GM12878 (cell line): ENCODE measurements around the gene SYT12. TPM values are rescaled to one million over a fixed set of nuclear protein-coding genes. Genes with fewer than 3 reads are reported as not detected.

Source experiments
- ATAC-seq: fragments of 200-7000 bp; cut with Tn5 transposase; 3 replicates; pipeline ENCODE4 v1.9.1; 2020; ENCODE audit warnings: mild to moderate bottlenecking, moderate library complexity
- BruUV-seq: library from RNA; stranded (reverse); fragments of 400-500 nt; replicated peaks from 2 replicates; lab custom pipeline; 2021; lab: Mats Ljungman, UMichigan
- CTCF ChIA-PET: fragments of 300-600 bp; sonication (Branson Sonifier 250); formaldehyde crosslinking; extraction: SDS; loops from one replicate; lab custom pipeline; 2021; ENCODE audit warnings: inconsistent platforms; lab: Yijun Ruan, JAX
- POLR2A ChIA-PET: fragments of 350-600 bp; formaldehyde crosslinking; extraction: SDS; loops from one replicate; lab custom pipeline; 2021; ENCODE audit warnings: inconsistent platforms; lab: Charles Lee
- RAD21 ChIA-PET: fragments of 300-600 bp; sonication (Branson Sonifier 250); formaldehyde crosslinking; loops from one replicate; lab custom pipeline; 2023; ENCODE audit warnings: antibody characterized with exemption; ENCODE audit not compliant: unreplicated experiment; lab: Charles Lee
- SMC1A ChIA-PET: fragments of 300-600 bp; sonication (Branson Sonifier 250); formaldehyde crosslinking; loops from one replicate; lab custom pipeline; 2023; ENCODE audit not compliant: unreplicated experiment, uncharacterized antibody; lab: Charles Lee
- DNase-seq: peaks from one replicate; pipeline ENCODE4 v3.0.0-alpha.2; 2011; ENCODE audit warnings: low read depth, low spot score
- FAIRE-seq: peaks from 3 replicates; lab custom pipeline; 2011; peaks lifted over from hg19 to GRCh38; lab: Jason Lieb, UNC
- H2AFZ ChIP-seq: 2 replicates; pipeline ENCODE4 v1.6.0; 2011; ENCODE audit warnings: low read depth, low read length, control low read depth; ENCODE audit not compliant: control insufficient read depth
- H3K27ac ChIP-seq: 2 replicates; pipeline ENCODE4 v1.5.1; 2011; ENCODE audit warnings: control low read depth; ENCODE audit not compliant: control insufficient read depth, insufficient read depth
- H3K27me3 ChIP-seq, 2 experiments: replicated peaks in 1 of 2; 2 replicates each; pipeline versions ENCODE4 v1.6.0 to v1.6.1; 2011; ENCODE audit warnings: low read length in 1 of 2; ENCODE audit not compliant: control insufficient read depth in 2 of 2, insufficient read depth in 2 of 2
- H3K36me3 ChIP-seq, 2 experiments: 2 replicates each; pipeline ENCODE4 v1.5.1; 2011; ENCODE audit warnings: low read length in 1 of 2; ENCODE audit not compliant: control insufficient read depth in 2 of 2, insufficient read depth in 2 of 2
- H3K4me1 ChIP-seq: 2 replicates; pipeline ENCODE4 v1.6.1; 2011; ENCODE audit warnings: mild to moderate bottlenecking, low read length, moderate library complexity, mixed read lengths; ENCODE audit not compliant: control insufficient read depth, insufficient read depth
- H3K4me2 ChIP-seq: 2 replicates; pipeline ENCODE4 v1.6.0; 2011; ENCODE audit warnings: control low read depth; ENCODE audit not compliant: control insufficient read depth, insufficient read depth
- H3K4me3 ChIP-seq: fragments of 200-600 bp; sonication (generic); 2 replicates; pipeline ENCODE4 v1.5.1; 2016
- H3K79me2 ChIP-seq: 2 replicates; pipeline ENCODE4 v1.6.0; 2011; ENCODE audit warnings: low read length; ENCODE audit not compliant: control insufficient read depth, insufficient read depth
- H3K9ac ChIP-seq: 2 replicates; pipeline ENCODE4 v1.8.0; 2011; ENCODE audit warnings: low read length, control low read depth, mixed read lengths; ENCODE audit not compliant: control insufficient read depth, insufficient read depth
- H3K9me3 ChIP-seq: replicated peaks from 3 replicates; pipeline ENCODE4 v1.5.1; 2011; ENCODE audit warnings: mild to moderate bottlenecking, low read length; ENCODE audit not compliant: control insufficient read depth, insufficient read depth
- H4K20me1 ChIP-seq: 2 replicates; pipeline ENCODE4 v1.6.0; 2011; ENCODE audit not compliant: control insufficient read depth, insufficient read depth
- NFYB ChIP-seq: IDR thresholded peaks from 2 replicates; pipeline ENCODE4 v1.6.1; 2011; ENCODE audit warnings: low read depth, mild to moderate bottlenecking, low read length, improper control_type of control experiment, moderate library complexity; ENCODE audit not compliant: insufficient read depth
- RCOR1 ChIP-seq: conservative IDR thresholded peaks from 2 replicates; pipeline ENCODE4 v1.6.1; 2012; ENCODE audit warnings: low read depth, low read length, improper control_type of control experiment
- SMARCA5 ChIP-seq: fragments of 450-650 bp; IDR thresholded peaks from 2 replicates; pipeline ENCODE4 v1.6.1; 2017; ENCODE audit warnings: mild to moderate bottlenecking
- TCF12 ChIP-seq: IDR thresholded peaks from 2 replicates; pipeline ENCODE4 v1.6.1; 2011; ENCODE audit warnings: low read depth, mild to moderate bottlenecking, low read length
- WGBS: methylation state at CpG from one replicate; pipeline ENCODE4 v1.1.6; 2016; ENCODE audit warnings: low lambda C conversion rate; ENCODE audit not compliant: insufficient replicate concordance, insufficient coverage; ENCODE audit errors: missing lambda C conversion rate; 5-methylcytosine and 5-hydroxymethylcytosine counted together
- in situ Hi-C: fragments of 300-500 bp; cut with MboI; formaldehyde crosslinking; loops from 9 replicates; pipeline ENCODE4 v1.14.3; 2018; ENCODE audit warnings: mixed read lengths
- intact Hi-C: fragments of 100-400 bp; cut with micrococcal nuclease; formaldehyde crosslinking; loops from one replicate; pipeline ENCODE4 v1.14.2; 2022; ENCODE audit not compliant: unreplicated experiment
- polyA plus RNA-seq, 11 experiments: library from polyadenylated mRNA; depleted of rRNA in 4 of 11; unstranded in 6 of 11; stranded (reverse) in 5 of 11; fragments of >200 nt; fragmentation: Nextera tagmentation in 4 of 11; fragmentation: Illumina TruSeq in 1 of 11; extraction: Ambion mirVana in 4 of 11; extraction: Trizol in 1 of 11; gene quantifications; 1 replicate in 1 of 11; 2 replicates in 10 of 11; pipeline versions ENCODE4 v1.2.1 to v1.2.3, GENCODE V29; 2011 to 2016; ENCODE audit warnings: inconsistent platforms in 2 of 11, missing spikeins in 2 of 11, low read depth in 1 of 11
- total RNA-seq, 4 experiments: library from RNA; depleted of rRNA in 3 of 4; stranded (reverse); fragments of >200 nt in 3 of 4; fragmentation: Illumina TruSeq in 1 of 4; extraction: Trizol in 1 of 4; gene quantifications; 2 replicates each; pipeline versions ENCODE4 v1.2.1 to v1.2.3, GENCODE V29; 2013 to 2021
- TF ChIP-seq, protein P1 (sequence below): fragments of 450-650 bp; IDR thresholded peaks from 2 replicates; pipeline ENCODE4 v1.6.1; 2018; ENCODE audit warnings: borderline replicate concordance, mild to moderate bottlenecking; ENCODE audit not compliant: partially characterized antibody

SYT12 gene
- total and polyA plus RNA-seq, 10 of the 15 experiments (the other 5 are each of a cell fraction or from before 2014, with no cell fraction given) = 0.02 to 2.3 (median 0.84) TPM; not detected in 1

DNA sequence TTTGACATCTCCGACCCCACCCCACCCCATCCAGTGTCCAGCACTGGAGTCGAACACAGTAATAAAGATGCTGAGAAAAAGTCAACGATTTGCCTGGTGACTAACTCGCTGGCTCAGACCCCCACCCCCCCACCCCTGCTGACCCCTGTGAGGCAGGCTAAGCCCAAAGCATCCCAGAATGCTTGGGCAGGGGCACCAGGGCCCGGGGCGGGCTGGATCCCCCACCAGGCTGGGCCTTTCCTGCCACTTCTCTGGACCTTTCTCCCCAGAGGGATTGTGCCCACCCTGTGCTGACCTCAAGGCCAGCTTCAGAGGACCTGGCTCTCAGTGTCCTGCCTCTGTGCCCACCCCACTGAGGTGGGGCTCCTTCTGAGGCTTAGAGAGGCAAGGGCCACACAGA lies 46.0 kb upstream of the SYT12 start:
- WGBS = 40% methylated on average over 4 of the region's 6 CpGs
- no peaks in the 10 kb centered on the region for H4K20me1 ChIP-seq
- ChIA-PET SMC1A (no interaction called here), RAD21 (no interaction called here), POLR2A (no interaction called here), CTCF (no interaction called here)
- no peaks in the 10 kb centered on the region; the same call in 2 of the 3 replicates for H3K9me3 ChIP-seq
- FAIRE-seq (no peak), DNase-seq (no peak), ATAC-seq (no peak)
- H3K4me2 ChIP-seq = no peak overlapping the region
- in situ Hi-C loops = no loop called here
- TF ChIP-seq, protein P1, sequence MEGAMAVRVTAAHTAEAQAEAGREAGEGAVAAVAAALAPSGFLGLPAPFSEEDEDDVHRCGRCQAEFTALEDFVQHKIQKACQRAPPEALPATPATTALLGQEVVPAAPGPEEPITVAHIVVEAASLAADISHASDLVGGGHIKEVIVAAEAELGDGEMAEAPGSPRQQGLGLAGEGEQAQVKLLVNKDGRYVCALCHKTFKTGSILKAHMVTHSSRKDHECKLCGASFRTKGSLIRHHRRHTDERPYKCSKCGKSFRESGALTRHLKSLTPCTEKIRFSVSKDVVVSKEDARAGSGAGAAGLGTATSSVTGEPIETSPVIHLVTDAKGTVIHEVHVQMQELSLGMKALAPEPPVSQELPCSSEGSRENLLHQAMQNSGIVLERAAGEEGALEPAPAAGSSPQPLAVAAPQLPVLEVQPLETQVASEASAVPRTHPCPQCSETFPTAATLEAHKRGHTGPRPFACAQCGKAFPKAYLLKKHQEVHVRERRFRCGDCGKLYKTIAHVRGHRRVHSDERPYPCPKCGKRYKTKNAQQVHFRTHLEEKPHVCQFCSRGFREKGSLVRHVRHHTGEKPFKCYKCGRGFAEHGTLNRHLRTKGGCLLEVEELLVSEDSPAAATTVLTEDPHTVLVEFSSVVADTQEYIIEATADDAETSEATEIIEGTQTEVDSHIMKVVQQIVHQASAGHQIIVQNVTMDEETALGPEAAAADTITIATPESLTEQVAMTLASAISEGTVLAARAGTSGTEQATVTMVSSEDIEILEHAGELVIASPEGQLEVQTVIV = no peak
- TF ChIP-seq TCF12 = no peak
- no peak for TF ChIP-seq SMARCA5
- TF ChIP-seq RCOR1 = no peak
- TF ChIP-seq NFYB = no peak
- H3K27me3 ChIP-seq = no peaks in the 10 kb centered on the region; a peak in 1 of 4 replicates
- peaks cover 1% of the 10 kb centered on the region; the same call in 1 of the 2 replicates for H3K4me1 ChIP-seq
- H3K79me2 ChIP-seq = no peaks in the 10 kb centered on the region
- no peak overlapping the region for H3K27ac ChIP-seq
- intact Hi-C loops = no loop called here
- H3K9ac ChIP-seq = no peak overlapping the region
- H3K4me3 ChIP-seq = no peak overlapping the region
- H2AFZ ChIP-seq = no peak overlapping the region
- no TSS peak for BruUV-seq
- no peaks in the 10 kb centered on the region for H3K36me3 ChIP-seq
